GM23338 (cell line): ENCODE data around the gene KLRK1. TPM values are rescaled to one million over a fixed set of nuclear protein-coding genes. Genes with fewer than 3 reads are reported as not detected.

ENCODE experiments used
- ATAC-seq: fragments of 200-7000 bp; cut with Tn5 transposase; 3 replicates; pipeline ENCODE4 v1.9.1; 2020
- DNase-seq: peaks from one replicate; pipeline ENCODE4 v3.0.0-alpha.2; 2015; ENCODE audit warnings: low spot score
- H2AFZ ChIP-seq: fragments of 200-600 bp; sonication (generic); 2 replicates; pipeline ENCODE4 v1.8.0; 2016; ENCODE audit warnings: antibody characterized with exemption, mild to moderate bottlenecking, moderate library complexity
- H3F3A ChIP-seq: fragments of 200-600 bp; sonication (generic); replicated peaks from 2 replicates; pipeline ENCODE4 v1.8.0; 2017; ENCODE audit warnings: antibody characterized with exemption, mixed run types, low read depth
- H3K27ac ChIP-seq: fragments of 200-600 bp; sonication (generic); 2 replicates; pipeline ENCODE4 v1.6.1; 2016; ENCODE audit warnings: low read depth
- H3K27me3 ChIP-seq: fragments of 200-600 bp; sonication (generic); 2 replicates; pipeline ENCODE4 v1.8.0; 2016; ENCODE audit warnings: mild to moderate bottlenecking, mixed run types, moderate library complexity; ENCODE audit not compliant: insufficient read depth
- H3K36me3 ChIP-seq: fragments of 200-600 bp; sonication (generic); 2 replicates; pipeline ENCODE4 v1.8.0; 2016; ENCODE audit warnings: mild to moderate bottlenecking; ENCODE audit not compliant: insufficient read depth
- H3K4me1 ChIP-seq: fragments of 200-600 bp; sonication (generic); 2 replicates; pipeline ENCODE4 v1.8.0; 2016; ENCODE audit warnings: mild to moderate bottlenecking, moderate library complexity; ENCODE audit not compliant: insufficient read depth
- H3K4me2 ChIP-seq: fragments of 200-600 bp; sonication (generic); 2 replicates; pipeline ENCODE4 v1.7.1; 2017; ENCODE audit warnings: mixed run types
- H3K4me3 ChIP-seq: fragments of 200-600 bp; sonication (generic); 2 replicates; pipeline ENCODE4 v1.6.1; 2016; ENCODE audit warnings: mixed run types
- H3K79me2 ChIP-seq: fragments of 200-600 bp; sonication (generic); replicated peaks from 2 replicates; pipeline ENCODE4 v1.8.0; 2017; ENCODE audit warnings: mild to moderate bottlenecking; ENCODE audit not compliant: insufficient read depth
- H3K9me2 ChIP-seq: fragments of 200-600 bp; sonication (generic); 2 replicates; pipeline ENCODE4 v1.8.0; 2017; ENCODE audit not compliant: insufficient read depth
- H4K20me1 ChIP-seq: fragments of 200-600 bp; sonication (generic); replicated peaks from 2 replicates; pipeline ENCODE4 v1.8.0; 2017; ENCODE audit warnings: mild to moderate bottlenecking; ENCODE audit not compliant: insufficient read depth
- H3K27ac Mint-ChIP-seq: 2 replicates; pipeline ENCODE4 v1.8.0; 2020; ENCODE audit warnings: inconsistent platforms, mild to moderate bottlenecking, moderate library complexity, mixed read lengths
- H3K27me3 Mint-ChIP-seq: 3 replicates; pipeline ENCODE4 v1.8.0; 2022; ENCODE audit warnings: low read depth, mild to moderate bottlenecking, moderate library complexity, mixed read lengths, inconsistent platforms; ENCODE audit not compliant: insufficient read depth, poor library complexity
- H3K36me3 Mint-ChIP-seq: 3 replicates; pipeline ENCODE4 v1.8.0; 2021; ENCODE audit warnings: low read depth, mild to moderate bottlenecking, inconsistent platforms, moderate library complexity, mixed read lengths
- H3K4me1 Mint-ChIP-seq: 3 replicates; pipeline ENCODE4 v1.8.0; 2020; ENCODE audit warnings: mild to moderate bottlenecking, inconsistent platforms, mixed read lengths
- H3K4me3 Mint-ChIP-seq: 3 replicates; pipeline ENCODE4 v1.8.0; 2021; ENCODE audit warnings: moderate library complexity, mild to moderate bottlenecking, inconsistent platforms, mixed read lengths
- H3K9me3 Mint-ChIP-seq: 3 replicates; pipeline ENCODE4 v1.8.0; 2020; ENCODE audit warnings: moderate library complexity, mild to moderate bottlenecking, inconsistent platforms, mixed read lengths
- CREB1 ChIP-seq: fragments of 250-450 bp; sonication (Bioruptor Pico); IDR thresholded peaks from 2 replicates; pipeline ENCODE4 v1.5.0; 2020; ENCODE audit warnings: low read depth, mild to moderate bottlenecking, moderate library complexity
- EZH2 ChIP-seq: fragments of 200-600 bp; sonication (generic); IDR thresholded peaks from one replicate; pipeline ENCODE4 v1.8.0; 2017; ENCODE audit warnings: antibody characterized with exemption, mild to moderate bottlenecking, low read depth; ENCODE audit not compliant: unreplicated experiment
- EZH2phosphoT487 ChIP-seq: fragments of 200-600 bp; sonication (generic); IDR thresholded peaks from one replicate; pipeline ENCODE4 v1.8.1; 2018; ENCODE audit warnings: antibody characterized with exemption; ENCODE audit not compliant: unreplicated experiment
- JUNB ChIP-seq: IDR thresholded peaks from one replicate; pipeline ENCODE4 v1.6.1; 2016; ENCODE audit warnings: antibody characterized with exemption; ENCODE audit not compliant: unreplicated experiment
- NANOG ChIP-seq: IDR thresholded peaks from 2 replicates; pipeline ENCODE4 v1.6.1; 2016; ENCODE audit warnings: antibody characterized with exemption, borderline replicate concordance
- POLR2AphosphoS5 ChIP-seq: IDR thresholded peaks from 2 replicates; pipeline ENCODE4 v1.6.1; 2016; ENCODE audit warnings: antibody characterized with exemption, low read depth
- STAT1 ChIP-seq: IDR thresholded peaks from one replicate; pipeline ENCODE4 v1.6.1; 2016; ENCODE audit warnings: antibody characterized with exemption; ENCODE audit not compliant: unreplicated experiment
- ZNF114 ChIP-seq: fragments of 250-450 bp; sonication (Bioruptor Pico); IDR thresholded peaks from 2 replicates; pipeline ENCODE4 v1.5.0; 2020; ENCODE audit warnings: mild to moderate bottlenecking, moderate library complexity
- ZNF331 ChIP-seq: fragments of 250-450 bp; sonication (Bioruptor Pico); IDR thresholded peaks from 2 replicates; pipeline ENCODE4 v1.5.0; 2020; ENCODE audit warnings: low read depth, mild to moderate bottlenecking, moderate library complexity
- polyA plus RNA-seq: library from polyadenylated mRNA; unstranded; fragments of >200 nt; fragmentation: Nextera tagmentation; extraction: Ambion mirVana; gene quantifications from 2 replicates; pipeline ENCODE4 v1.2.1, GENCODE V29; 2016
- total RNA-seq: library from RNA; depleted of rRNA; stranded (reverse); fragments of >200 nt; shearing (Covaris generic); gene quantifications from 2 replicates; pipeline ENCODE4 v1.2.3, GENCODE V29; 2014
- TF ChIP-seq, protein P1 (sequence below): IDR thresholded peaks from 2 replicates; pipeline ENCODE4 v1.6.1; 2016; ENCODE audit warnings: antibody characterized with exemption
- TF ChIP-seq, protein P2 (sequence below): fragments of 250-450 bp; sonication (Bioruptor Pico); IDR thresholded peaks from 2 replicates; pipeline ENCODE4 v1.5.0; 2020; ENCODE audit warnings: mild to moderate bottlenecking, moderate library complexity
- TF ChIP-seq, protein P3 (sequence below), 2 experiments: fragments of 200-600 bp in 1 of 2; sonication (generic) in 1 of 2; conservative IDR thresholded peaks; 2 replicates each; pipeline versions ENCODE4 v1.5.1 to v1.6.1; 2016 to 2017; ENCODE audit warnings: antibody characterized with exemption in 2 of 2, low read depth in 2 of 2, mild to moderate bottlenecking in 2 of 2, moderate library complexity in 1 of 2

KLRK1 gene
- total and polyA plus RNA-seq, 2 experiments from 2014 or later: not detected

DNA sequence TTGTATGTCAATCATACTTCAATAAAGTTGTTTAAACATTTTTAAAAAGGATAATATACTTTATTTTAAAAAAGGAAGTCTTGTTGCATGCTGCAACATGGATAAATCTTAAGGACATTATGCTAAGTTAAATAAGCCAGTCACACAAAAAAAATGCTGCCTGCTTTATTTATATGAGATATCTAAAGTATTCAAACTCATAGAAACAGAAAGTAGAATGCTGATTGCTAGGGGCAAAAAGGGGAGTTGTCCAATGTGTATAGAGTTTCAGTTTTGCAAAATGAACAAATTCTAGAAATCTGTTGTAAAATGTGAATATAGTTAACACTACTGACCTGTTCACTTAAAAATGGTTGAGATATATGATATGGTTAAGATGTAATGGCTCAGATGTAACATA is 11.0 kb upstream of the KLRK1 start:
- Mint-ChIP-seq H3K4me1 (peaks cover under 1% of the 10 kb centered on the region), H3K4me3 (no peak overlapping the region), H3K27ac (no peak overlapping the region), H3K27me3 (no peaks in the 10 kb centered on the region), H3K36me3 (no peaks in the 10 kb centered on the region), H3K9me3 (no peaks in the 10 kb centered on the region)
- no peaks in the 10 kb centered on the region for H3K79me2 ChIP-seq
- H3K27me3 ChIP-seq: no peaks in the 10 kb centered on the region
- H3K9me2 ChIP-seq: no peaks in the 10 kb centered on the region
- H3K4me1 ChIP-seq: peaks cover 2% of the 10 kb centered on the region; the same call in 1 of the 2 replicates
- no peak for DNase-seq
- no peaks in the 10 kb centered on the region for H3K36me3 ChIP-seq
- no peak overlapping the region for H2AFZ ChIP-seq
- H3K27ac ChIP-seq: no peak overlapping the region
- no peak for ATAC-seq
- no peak overlapping the region for H3K4me3 ChIP-seq
- H3K4me2 ChIP-seq: no peak overlapping the region
- no peaks in the 10 kb centered on the region for H3F3A ChIP-seq
- H4K20me1 ChIP-seq: no peaks in the 10 kb centered on the region
- TF ChIP-seq JUNB (no peak), ZNF331 (CRISPR knock-in tag) (no peak), POLR2AphosphoS5 (no peak), EZH2 (no peak), STAT1 (no peak), EZH2phosphoT487 (no peak), ZNF114 (CRISPR knock-in tag) (no peak), CREB1 (CRISPR knock-in tag) (no peak)
- TF ChIP-seq, protein P1, sequence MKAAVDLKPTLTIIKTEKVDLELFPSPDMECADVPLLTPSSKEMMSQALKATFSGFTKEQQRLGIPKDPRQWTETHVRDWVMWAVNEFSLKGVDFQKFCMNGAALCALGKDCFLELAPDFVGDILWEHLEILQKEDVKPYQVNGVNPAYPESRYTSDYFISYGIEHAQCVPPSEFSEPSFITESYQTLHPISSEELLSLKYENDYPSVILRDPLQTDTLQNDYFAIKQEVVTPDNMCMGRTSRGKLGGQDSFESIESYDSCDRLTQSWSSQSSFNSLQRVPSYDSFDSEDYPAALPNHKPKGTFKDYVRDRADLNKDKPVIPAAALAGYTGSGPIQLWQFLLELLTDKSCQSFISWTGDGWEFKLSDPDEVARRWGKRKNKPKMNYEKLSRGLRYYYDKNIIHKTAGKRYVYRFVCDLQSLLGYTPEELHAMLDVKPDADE: no peak

DNA sequence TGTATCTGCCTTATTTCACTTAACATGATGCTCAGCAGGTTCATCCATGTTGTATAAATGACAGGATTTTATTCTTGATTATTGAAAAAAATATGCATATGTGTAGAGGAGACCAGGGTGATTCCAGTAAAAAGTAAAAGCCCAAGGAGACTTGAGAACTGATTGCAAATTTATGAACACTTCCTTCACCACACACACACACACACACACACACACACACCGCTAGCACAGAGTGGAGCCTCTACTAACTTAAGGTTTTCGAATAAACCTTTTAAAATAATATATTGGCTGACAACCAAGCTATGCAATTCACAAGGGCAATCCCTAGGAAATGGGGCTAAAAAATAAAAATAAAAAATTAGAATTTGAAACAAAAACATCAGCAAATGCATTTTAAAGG is 8.3 kb upstream of the KLRK1 start:
- Histone ChIP-seq H3K27ac (no peak overlapping the region), H3K27me3 (no peaks in the 10 kb centered on the region), H4K20me1 (no peaks in the 10 kb centered on the region), H3K36me3 (no peaks in the 10 kb centered on the region), H3K4me3 (no peak overlapping the region), H3K79me2 (no peaks in the 10 kb centered on the region), H2AFZ (no peak overlapping the region), H3F3A (no peaks in the 10 kb centered on the region), H3K9me2 (no peaks in the 10 kb centered on the region), H3K4me1 (peaks cover 3% of the 10 kb centered on the region; the same call in 1 of the 2 replicates), H3K4me2 (no peak overlapping the region)
- no peak for DNase-seq
- H3K27ac Mint-ChIP-seq: no peak overlapping the region
- no peak for ATAC-seq
- no peaks in the 10 kb centered on the region for H3K9me3 Mint-ChIP-seq
- no peak overlapping the region for H3K4me3 Mint-ChIP-seq
- H3K27me3 Mint-ChIP-seq: no peaks in the 10 kb centered on the region
- peaks cover 5% of the 10 kb centered on the region for H3K4me1 Mint-ChIP-seq
- no peaks in the 10 kb centered on the region for H3K36me3 Mint-ChIP-seq
- TF ChIP-seq ZNF331 (CRISPR knock-in tag): no peak
- no peak for TF ChIP-seq EZH2
- no peak for TF ChIP-seq NANOG
- TF ChIP-seq ZNF114 (CRISPR knock-in tag): no peak
- TF ChIP-seq EZH2phosphoT487: no peak
- no peak for TF ChIP-seq CREB1 (CRISPR knock-in tag)
- TF ChIP-seq, protein P2, sequence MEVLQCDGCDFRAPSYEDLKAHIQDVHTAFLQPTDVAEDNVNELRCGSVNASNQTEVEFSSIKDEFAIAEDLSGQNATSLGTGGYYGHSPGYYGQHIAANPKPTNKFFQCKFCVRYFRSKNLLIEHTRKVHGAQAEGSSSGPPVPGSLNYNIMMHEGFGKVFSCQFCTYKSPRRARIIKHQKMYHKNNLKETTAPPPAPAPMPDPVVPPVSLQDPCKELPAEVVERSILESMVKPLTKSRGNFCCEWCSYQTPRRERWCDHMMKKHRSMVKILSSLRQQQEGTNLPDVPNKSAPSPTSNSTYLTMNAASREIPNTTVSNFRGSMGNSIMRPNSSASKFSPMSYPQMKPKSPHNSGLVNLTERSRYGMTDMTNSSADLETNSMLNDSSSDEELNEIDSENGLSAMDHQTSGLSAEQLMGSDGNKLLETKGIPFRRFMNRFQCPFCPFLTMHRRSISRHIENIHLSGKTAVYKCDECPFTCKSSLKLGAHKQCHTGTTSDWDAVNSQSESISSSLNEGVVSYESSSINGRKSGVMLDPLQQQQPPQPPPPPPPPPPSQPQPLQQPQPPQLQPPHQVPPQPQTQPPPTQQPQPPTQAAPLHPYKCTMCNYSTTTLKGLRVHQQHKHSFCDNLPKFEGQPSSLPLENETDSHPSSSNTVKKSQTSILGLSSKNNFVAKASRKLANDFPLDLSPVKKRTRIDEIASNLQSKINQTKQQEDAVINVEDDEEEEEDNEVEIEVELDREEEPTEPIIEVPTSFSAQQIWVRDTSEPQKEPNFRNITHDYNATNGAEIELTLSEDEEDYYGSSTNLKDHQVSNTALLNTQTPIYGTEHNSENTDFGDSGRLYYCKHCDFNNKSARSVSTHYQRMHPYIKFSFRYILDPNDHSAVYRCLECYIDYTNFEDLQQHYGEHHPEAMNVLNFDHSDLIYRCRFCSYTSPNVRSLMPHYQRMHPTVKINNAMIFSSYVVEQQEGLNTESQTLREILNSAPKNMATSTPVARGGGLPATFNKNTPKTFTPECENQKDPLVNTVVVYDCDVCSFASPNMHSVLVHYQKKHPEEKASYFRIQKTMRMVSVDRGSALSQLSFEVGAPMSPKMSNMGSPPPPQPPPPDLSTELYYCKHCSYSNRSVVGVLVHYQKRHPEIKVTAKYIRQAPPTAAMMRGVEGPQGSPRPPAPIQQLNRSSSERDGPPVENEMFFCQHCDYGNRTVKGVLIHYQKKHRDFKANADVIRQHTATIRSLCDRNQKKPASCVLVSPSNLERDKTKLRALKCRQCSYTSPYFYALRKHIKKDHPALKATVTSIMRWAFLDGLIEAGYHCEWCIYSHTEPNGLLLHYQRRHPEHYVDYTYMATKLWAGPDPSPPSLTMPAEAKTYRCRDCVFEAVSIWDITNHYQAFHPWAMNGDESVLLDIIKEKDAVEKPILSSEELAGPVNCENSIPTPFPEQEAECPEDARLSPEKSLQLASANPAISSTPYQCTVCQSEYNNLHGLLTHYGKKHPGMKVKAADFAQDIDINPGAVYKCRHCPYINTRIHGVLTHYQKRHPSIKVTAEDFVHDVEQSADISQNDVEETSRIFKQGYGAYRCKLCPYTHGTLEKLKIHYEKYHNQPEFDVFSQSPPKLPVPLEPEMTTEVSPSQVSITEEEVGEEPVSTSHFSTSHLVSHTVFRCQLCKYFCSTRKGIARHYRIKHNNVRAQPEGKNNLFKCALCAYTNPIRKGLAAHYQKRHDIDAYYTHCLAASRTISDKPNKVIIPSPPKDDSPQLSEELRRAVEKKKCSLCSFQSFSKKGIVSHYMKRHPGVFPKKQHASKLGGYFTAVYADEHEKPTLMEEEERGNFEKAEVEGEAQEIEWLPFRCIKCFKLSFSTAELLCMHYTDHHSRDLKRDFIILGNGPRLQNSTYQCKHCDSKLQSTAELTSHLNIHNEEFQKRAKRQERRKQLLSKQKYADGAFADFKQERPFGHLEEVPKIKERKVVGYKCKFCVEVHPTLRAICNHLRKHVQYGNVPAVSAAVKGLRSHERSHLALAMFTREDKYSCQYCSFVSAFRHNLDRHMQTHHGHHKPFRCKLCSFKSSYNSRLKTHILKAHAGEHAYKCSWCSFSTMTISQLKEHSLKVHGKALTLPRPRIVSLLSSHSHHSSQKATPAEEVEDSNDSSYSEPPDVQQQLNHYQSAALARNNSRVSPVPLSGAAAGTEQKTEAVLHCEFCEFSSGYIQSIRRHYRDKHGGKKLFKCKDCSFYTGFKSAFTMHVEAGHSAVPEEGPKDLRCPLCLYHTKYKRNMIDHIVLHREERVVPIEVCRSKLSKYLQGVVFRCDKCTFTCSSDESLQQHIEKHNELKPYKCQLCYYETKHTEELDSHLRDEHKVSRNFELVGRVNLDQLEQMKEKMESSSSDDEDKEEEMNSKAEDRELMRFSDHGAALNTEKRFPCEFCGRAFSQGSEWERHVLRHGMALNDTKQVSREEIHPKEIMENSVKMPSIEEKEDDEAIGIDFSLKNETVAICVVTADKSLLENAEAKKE (CRISPR knock-in tag): no peak
- TF ChIP-seq STAT1: no peak
- TF ChIP-seq, protein P3, sequence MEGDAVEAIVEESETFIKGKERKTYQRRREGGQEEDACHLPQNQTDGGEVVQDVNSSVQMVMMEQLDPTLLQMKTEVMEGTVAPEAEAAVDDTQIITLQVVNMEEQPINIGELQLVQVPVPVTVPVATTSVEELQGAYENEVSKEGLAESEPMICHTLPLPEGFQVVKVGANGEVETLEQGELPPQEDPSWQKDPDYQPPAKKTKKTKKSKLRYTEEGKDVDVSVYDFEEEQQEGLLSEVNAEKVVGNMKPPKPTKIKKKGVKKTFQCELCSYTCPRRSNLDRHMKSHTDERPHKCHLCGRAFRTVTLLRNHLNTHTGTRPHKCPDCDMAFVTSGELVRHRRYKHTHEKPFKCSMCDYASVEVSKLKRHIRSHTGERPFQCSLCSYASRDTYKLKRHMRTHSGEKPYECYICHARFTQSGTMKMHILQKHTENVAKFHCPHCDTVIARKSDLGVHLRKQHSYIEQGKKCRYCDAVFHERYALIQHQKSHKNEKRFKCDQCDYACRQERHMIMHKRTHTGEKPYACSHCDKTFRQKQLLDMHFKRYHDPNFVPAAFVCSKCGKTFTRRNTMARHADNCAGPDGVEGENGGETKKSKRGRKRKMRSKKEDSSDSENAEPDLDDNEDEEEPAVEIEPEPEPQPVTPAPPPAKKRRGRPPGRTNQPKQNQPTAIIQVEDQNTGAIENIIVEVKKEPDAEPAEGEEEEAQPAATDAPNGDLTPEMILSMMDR (conservative IDR thresholded peaks at IDR 0.05; ENCODE audit: low read depth in 2 of 2): no peak
- no peak for TF ChIP-seq JUNB
